CD14-positive monocyte (primary cell): Measurements from ENCODE around the gene NRXN3. TPM values are rescaled to one million over a fixed set of nuclear protein-coding genes. Genes with fewer than 3 reads are reported as not detected.

Experiments
- DNase-seq, 3 donors: peaks; one replicate each; pipeline ENCODE4 v3.0.0-alpha.2; 2011 to 2022
- H2AFZ ChIP-seq: 2 replicates; pipeline ENCODE4 v1.6.0; 2012; ENCODE audit warnings: mild to moderate bottlenecking, low read depth, low read length, inconsistent platforms; ENCODE audit not compliant: insufficient read depth, poor library complexity, severe bottlenecking
- H3K27ac ChIP-seq, 2 donors: 1 replicate in 1 of 2; 2 replicates in 1 of 2; pipeline ENCODE4 v1.5.1; 2012 to 2013; ENCODE audit warnings: low read length in 2 of 2, control low read depth in 1 of 2, inconsistent platforms in 1 of 2, low read depth in 1 of 2, mild to moderate bottlenecking in 1 of 2
- H3K27me3 ChIP-seq, 2 donors: one replicate each; pipeline versions ENCODE4 v1.6.0 to v1.6.1; 2011 to 2013; ENCODE audit warnings: low read length in 2 of 2; ENCODE audit not compliant: control insufficient read depth in 2 of 2, insufficient read depth in 2 of 2
- H3K36me3 ChIP-seq, 2 donors: replicated peaks in 1 of 2; 1 replicate in 1 of 2; 2 replicates in 1 of 2; pipeline versions ENCODE4 v1.5.1 to v1.6.1; 2012 to 2013; ENCODE audit warnings: low read length in 2 of 2, control low read depth in 1 of 2, inconsistent platforms in 1 of 2, mild to moderate bottlenecking in 1 of 2; ENCODE audit not compliant: insufficient read depth in 2 of 2, control insufficient read depth in 1 of 2
- H3K4me1 ChIP-seq, 2 donors: 1 replicate in 1 of 2; 2 replicates in 1 of 2; pipeline versions ENCODE4 v1.5.1 to v1.6.1; 2012 to 2013; ENCODE audit warnings: low read length in 2 of 2, control low read depth in 1 of 2, inconsistent platforms in 1 of 2, mild to moderate bottlenecking in 1 of 2, moderate library complexity in 1 of 2; ENCODE audit not compliant: insufficient read depth in 2 of 2, control insufficient read depth in 1 of 2
- H3K4me2 ChIP-seq: replicated peaks from 2 replicates; pipeline ENCODE3; 2012; ENCODE audit warnings: low read length, moderate library complexity, mild to moderate bottlenecking; ENCODE audit not compliant: poor library complexity, severe bottlenecking; ENCODE audit errors: extremely low read depth
- H3K4me3 ChIP-seq, 3 experiments: fragments of 200-600 bp in 1 of 3; sonication (generic) in 1 of 3; replicated peaks in 1 of 3; 1 replicate in 2 of 3; 2 replicates in 1 of 3; pipeline ENCODE4 v1.5.1; 2011 to 2013; ENCODE audit warnings: low read length in 3 of 3, mild to moderate bottlenecking in 3 of 3, control low read depth in 2 of 3, low read depth in 2 of 3, inconsistent platforms in 1 of 3, moderate library complexity in 1 of 3
- H3K79me2 ChIP-seq: 2 replicates; pipeline ENCODE4 v1.6.0; 2012; ENCODE audit warnings: mild to moderate bottlenecking, control low read depth, inconsistent platforms, low read length, moderate library complexity; ENCODE audit not compliant: insufficient read depth
- H3K9ac ChIP-seq: 2 replicates; pipeline ENCODE4 v1.6.0; 2017; ENCODE audit warnings: low read length, mild to moderate bottlenecking; ENCODE audit not compliant: insufficient read depth, poor library complexity, severe bottlenecking
- H3K9me3 ChIP-seq, 2 donors: replicated peaks in 1 of 2; 1 replicate in 1 of 2; 2 replicates in 1 of 2; pipeline versions ENCODE4 v1.5.1 to v1.6.1; 2012 to 2013; ENCODE audit warnings: low read length in 2 of 2, control low read depth in 1 of 2; ENCODE audit not compliant: control insufficient read depth in 1 of 2, insufficient read depth in 1 of 2
- H4K20me1 ChIP-seq: 2 replicates; pipeline ENCODE4 v1.6.0; 2012; ENCODE audit warnings: mild to moderate bottlenecking, low read length, control low read depth, moderate library complexity; ENCODE audit not compliant: insufficient read depth
- H3K27ac Mint-ChIP-seq, 7 donors: one replicate each; pipeline ENCODE4 v1.8.0; 2020; ENCODE audit warnings: mild to moderate bottlenecking in 7 of 7, mixed read lengths in 7 of 7, moderate library complexity in 6 of 7, inconsistent platforms in 2 of 7
- H3K27me3 Mint-ChIP-seq, 3 donors: one replicate each; pipeline ENCODE4 v1.8.0; 2021 to 2022; ENCODE audit warnings: low read depth in 3 of 3, mild to moderate bottlenecking in 3 of 3, mixed read lengths in 3 of 3, moderate library complexity in 3 of 3, inconsistent platforms in 1 of 3
- H3K36me3 Mint-ChIP-seq, 2 donors: one replicate each; pipeline ENCODE4 v1.8.0; 2020; ENCODE audit warnings: mixed read lengths in 2 of 2, inconsistent platforms in 1 of 2, mild to moderate bottlenecking in 1 of 2
- H3K4me1 Mint-ChIP-seq: one replicate; pipeline ENCODE4 v1.8.0; 2020; ENCODE audit warnings: mild to moderate bottlenecking, mixed read lengths
- H3K4me3 Mint-ChIP-seq, 2 donors: one replicate each; pipeline ENCODE4 v1.8.0; 2020; ENCODE audit warnings: mild to moderate bottlenecking in 2 of 2, mixed read lengths in 2 of 2, moderate library complexity in 1 of 2
- H3K9me3 Mint-ChIP-seq, 7 donors: one replicate each; pipeline ENCODE4 v1.8.0; 2020 to 2022; ENCODE audit warnings: mixed read lengths in 7 of 7, mild to moderate bottlenecking in 6 of 7, moderate library complexity in 6 of 7, inconsistent platforms in 2 of 7
- CTCF ChIP-seq: fragments of 200-600 bp; IDR thresholded peaks from one replicate; pipeline ENCODE4 v1.8.0; 2022; ENCODE audit warnings: antibody characterized with exemption, mild to moderate bottlenecking
- WGBS: methylation state at CpG from one replicate; pipeline ENCODE4 v1.1.5; 2013; ENCODE audit warnings: missing lambda C conversion rate; ENCODE audit not compliant: insufficient coverage; 5-methylcytosine and 5-hydroxymethylcytosine counted together
- intact Hi-C, 2 donors: fragments of 100-400 bp; cut with micrococcal nuclease; formaldehyde crosslinking; loops; one replicate each; pipeline versions ENCODE4 v1.15.0 to v1.15.1; 2023
- polyA plus RNA-seq, 3 donors: library from polyadenylated mRNA; depleted of rRNA in 1 of 3; unstranded in 2 of 3; stranded (reverse) in 1 of 3; fragments of 300-500 nt in 2 of 3; fragments of >200 nt in 1 of 3; fragmentation: Illumina TruSeq in 2 of 3; gene quantifications; 1 replicate in 2 of 3; 2 replicates in 1 of 3; pipeline ENCODE4 v1.2.3, GENCODE V29; 2012 to 2021

The NRXN3 gene
- polyA plus RNA-seq, 3 donors: not detected

- no peak overlapping the region for H3K9ac ChIP-seq
- H3K27me3 ChIP-seq: no peaks in the 10 kb centered on the region
- H3K27ac ChIP-seq: no peak overlapping the region
- no peak for DNase-seq
- no peaks in the 10 kb centered on the region for H3K4me1 ChIP-seq
- no peaks in the 10 kb centered on the region for H3K36me3 ChIP-seq
- Mint-ChIP-seq H3K27me3 (no peaks in the 10 kb centered on the region), H3K4me1 (no peaks in the 10 kb centered on the region), H3K9me3 (peaks cover 0 to 5% (median 0%) of the 10 kb centered on the region in 7 donors), H3K27ac (no peak overlapping the region), H3K36me3 (no peaks in the 10 kb centered on the region), H3K4me3 (no peak overlapping the region)
- intact Hi-C loops: no loop called here
- H3K9me3 ChIP-seq: peaks cover 0 to 4% of the 10 kb centered on the region in 2 donors
- H3K4me3 ChIP-seq: no peak overlapping the region
- WGBS: 84% methylated on average over 4 of the region's 4 CpGs
- no peak overlapping the region for H2AFZ ChIP-seq
- no peaks in the 10 kb centered on the region for H3K79me2 ChIP-seq
- H4K20me1 ChIP-seq: no peaks in the 10 kb centered on the region
- H3K4me2 ChIP-seq: no peak overlapping the region
- no peak for TF ChIP-seq CTCF
These were observed 1401.2 kb downstream of the NRXN3 start for GRCh38 chr14:79571366-79571765.

- no peaks in the 10 kb centered on the region for H4K20me1 ChIP-seq
- H3K79me2 ChIP-seq: no peaks in the 10 kb centered on the region
- H3K4me3 Mint-ChIP-seq: no peak overlapping the region
- peaks cover 0 to 4% of the 10 kb centered on the region in 2 donors for H3K9me3 ChIP-seq
- 29% methylated on average over 1 of the region's 2 CpGs for WGBS
- H3K4me2 ChIP-seq: no peak overlapping the region
- H3K36me3 Mint-ChIP-seq: no peaks in the 10 kb centered on the region
- no peak overlapping the region for H2AFZ ChIP-seq
- H3K4me3 ChIP-seq: no peak overlapping the region
- DNase-seq: no peak
- H3K27ac ChIP-seq: no peak overlapping the region
- H3K36me3 ChIP-seq: no peaks in the 10 kb centered on the region
- H3K27me3 Mint-ChIP-seq: no peaks in the 10 kb centered on the region
- no peaks in the 10 kb centered on the region for H3K4me1 ChIP-seq
- intact Hi-C loops: no loop called here
- no peaks in the 10 kb centered on the region for H3K27me3 ChIP-seq
- H3K4me1 Mint-ChIP-seq: no peaks in the 10 kb centered on the region
- H3K9ac ChIP-seq: no peak overlapping the region
- H3K27ac Mint-ChIP-seq: no peak overlapping the region
- TF ChIP-seq CTCF: no peak
- H3K9me3 Mint-ChIP-seq: peaks cover 0 to 4% (median 1%) of the 10 kb centered on the region in 7 donors
These were observed 1403.3 kb downstream of the NRXN3 start for GRCh38 chr14:79573486-79573885.
